Panc1 (cell line): ENCODE measurements around the gene MMP26. TPM values are rescaled to one million over a fixed set of nuclear protein-coding genes. Genes with fewer than 3 reads are reported as not detected.

Experiments used
- ATAC-seq: fragments of 200-7000 bp; cut with Tn5 transposase; 2 replicates; pipeline ENCODE4 v1.9.1; 2020; ENCODE audit warnings: mild to moderate bottlenecking, moderate library complexity
- BruUV-seq: library from RNA; stranded (reverse); fragments of 400-500 nt; replicated peaks from 2 replicates; lab custom pipeline; 2021; lab: Mats Ljungman, UMichigan
- CTCF ChIA-PET: fragments of 300-600 bp; sonication (Branson Sonifier 250); formaldehyde crosslinking; loops from one replicate; lab custom pipeline; 2022; ENCODE audit warnings: antibody characterized with exemption; lab: Charles Lee
- POLR2A ChIA-PET: fragments of 300-600 bp; sonication (Branson Sonifier 250); formaldehyde crosslinking; loops from one replicate; lab custom pipeline; 2022; ENCODE audit warnings: antibody characterized with exemption; lab: Charles Lee
- DNase-seq: peaks from one replicate; pipeline ENCODE4 v3.0.0-alpha.2; 2010; ENCODE audit warnings: low read depth, low spot score
- H3K27ac ChIP-seq: 2 replicates; pipeline ENCODE4 v1.5.1; 2011; ENCODE audit warnings: mild to moderate bottlenecking, low read length, inconsistent platforms
- H3K27me3 ChIP-seq: fragments of 200-500 bp; sonication (Bioruptor generic); 2 replicates; pipeline ENCODE4 v1.6.0; 2014; ENCODE audit warnings: low read length, inconsistent platforms; ENCODE audit not compliant: control insufficient read depth, insufficient read depth
- H3K36me3 ChIP-seq: fragments of 200-500 bp; sonication (Bioruptor generic); 2 replicates; pipeline ENCODE4 v1.5.1; 2014; ENCODE audit warnings: inconsistent platforms, mild to moderate bottlenecking, low read length, moderate library complexity; ENCODE audit not compliant: control insufficient read depth, insufficient read depth
- H3K4me1 ChIP-seq: 2 replicates; pipeline ENCODE4 v1.5.1; 2011; ENCODE audit warnings: inconsistent platforms, mild to moderate bottlenecking, low read length, moderate library complexity; ENCODE audit not compliant: control insufficient read depth, insufficient read depth
- H3K4me3 ChIP-seq, 2 experiments: 2 replicates each; pipeline ENCODE4 v1.5.1; 2011 to 2012; ENCODE audit warnings: low read depth in 2 of 2, low read length in 2 of 2, mild to moderate bottlenecking in 2 of 2, inconsistent platforms in 1 of 2, moderate library complexity in 1 of 2
- H3K9me3 ChIP-seq: fragments of 200-500 bp; sonication (Bioruptor generic); 2 replicates; pipeline ENCODE4 v1.5.1; 2014; ENCODE audit warnings: low read depth, mild to moderate bottlenecking, inconsistent platforms, low read length, moderate library complexity; ENCODE audit not compliant: control insufficient read depth, insufficient read depth
- CTCF ChIP-seq: fragments of 450-650 bp; IDR thresholded peaks from 2 replicates; pipeline ENCODE4 v1.5.1; 2017; ENCODE audit warnings: mild to moderate bottlenecking
- POLR2AphosphoS5 ChIP-seq: IDR thresholded peaks from 2 replicates; pipeline ENCODE4 v1.6.1; 2012; ENCODE audit warnings: mild to moderate bottlenecking, low read depth, low read length, moderate library complexity
- REST ChIP-seq, 2 experiments: IDR thresholded peaks; 2 replicates each; pipeline ENCODE4 v1.6.1; 2011 to 2012; ENCODE audit warnings: low read depth in 2 of 2, control low read depth in 1 of 2, low read length in 1 of 2, mild to moderate bottlenecking in 1 of 2, moderate library complexity in 1 of 2; ENCODE audit not compliant: insufficient read depth in 1 of 2
- SIN3A ChIP-seq: IDR thresholded peaks from 2 replicates; pipeline ENCODE4 v1.6.1; 2012; ENCODE audit warnings: low read depth, mild to moderate bottlenecking, low read length, moderate library complexity, borderline replicate concordance; ENCODE audit not compliant: insufficient read depth
- TCF7L2 ChIP-seq: IDR thresholded peaks from 2 replicates; pipeline ENCODE4 v1.6.1; 2011; ENCODE audit warnings: mild to moderate bottlenecking, low read depth, low read length, inconsistent platforms
- in situ Hi-C: cut with HindIII; loops from 2 replicates; pipeline ENCODE4 v1.10.0; 2016; ENCODE audit warnings: low sequenced_read_pairs, low pct_unique_long_range_greater_than_20kb
- intact Hi-C: fragments of 100-400 bp; cut with micrococcal nuclease; formaldehyde crosslinking; loops from one replicate; pipeline ENCODE4 v1.10.0; 2022; ENCODE audit not compliant: unreplicated experiment
- total RNA-seq: library from RNA; stranded (reverse); gene quantifications from one replicate; pipeline ENCODE4 v1.2.1, GENCODE V29; 2021; ENCODE audit not compliant: unreplicated experiment

Gene MMP26
- total RNA-seq, 1 experiment from 2014 or later = not detected

- TF ChIP-seq CTCF (no peak), REST (IDR thresholded peaks at IDR 0.05; ENCODE audit: insufficient read depth in 1 of 2, low read depth in 2 of 2, low read length in 1 of 2) (no peak), TCF7L2 (no peak), POLR2AphosphoS5 (no peak), SIN3A (no peak)
- ATAC-seq = no peak
- no peaks in the 10 kb centered on the region for H3K36me3 ChIP-seq
- ChIA-PET POLR2A (no interaction called here), CTCF (no interaction called here)
- H3K4me3 ChIP-seq = no peak overlapping the region
- intact Hi-C loops (no loop called here), in situ Hi-C loops (no loop called here)
- peaks cover 4% of the 10 kb centered on the region; the same call in 1 of the 2 replicates for H3K27me3 ChIP-seq
- no peak overlapping the region for H3K27ac ChIP-seq
- 0 out of 2 replicates have a peak, but pooled peaks cover 4% of the 10 kb centered on the region for H3K4me1 ChIP-seq
- no TSS peak for BruUV-seq
- no peak for DNase-seq
- no peaks in the 10 kb centered on the region for H3K9me3 ChIP-seq
These were observed 32.8 kb upstream of the MMP26 start for GRCh38 chr11:4671741-4672140.

GRCh38 chr11:4672470-4672869 is 32.1 kb upstream of the MMP26 start:
- ATAC-seq (no peak), DNase-seq (no peak)
- BruUV-seq = no TSS peak
- Histone ChIP-seq H3K9me3 (no peaks in the 10 kb centered on the region), H3K36me3 (no peaks in the 10 kb centered on the region), H3K27ac (no peak overlapping the region), H3K27me3 (peaks cover 4% of the 10 kb centered on the region; the same call in 1 of the 2 replicates), H3K4me3 (no peak overlapping the region), H3K4me1 (0 out of 2 replicates have a peak, but pooled peaks cover 4% of the 10 kb centered on the region)
- POLR2A ChIA-PET = no interaction called here
- in situ Hi-C loops = no loop called here
- CTCF ChIA-PET = no interaction called here
- TF ChIP-seq TCF7L2 (no peak), SIN3A (no peak), POLR2AphosphoS5 (no peak), REST (IDR thresholded peaks at IDR 0.05; ENCODE audit: insufficient read depth in 1 of 2, low read depth in 2 of 2, low read length in 1 of 2) (no peak), CTCF (no peak)
- intact Hi-C loops = no loop called here
